Heart left ventricle (tissue), 16 donors: ENCODE results near the gene RFX7. TPM values are rescaled to one million over a fixed set of nuclear protein-coding genes. Genes with fewer than 3 reads are reported as not detected.
A peak's percentile ranks its signal among the peaks of the same experiment; 100 is the strongest.

Experiments
- ATAC-seq, 4 donors: fragments of 200-7000 bp; cut with Tn5 transposase; one replicate each; pipeline ENCODE4 v1.9.1; 2020 to 2022; ENCODE audit warnings: moderate library complexity in 4 of 4, mild to moderate bottlenecking in 3 of 4, moderate number of reproducible peaks in 1 of 4
- DNase-seq, 5 donors: peaks; one replicate each; pipeline ENCODE4 v3.0.0-alpha.2; 2020
- H3K27ac ChIP-seq, 12 donors: fragments of 200-600 bp; sonication (generic) in 4 of 12; one replicate each; pipeline versions ENCODE4 v1.5.0 to v1.8.0; 2016 to 2022; ENCODE audit warnings: mild to moderate bottlenecking in 2 of 12
- H3K27me3 ChIP-seq, 9 donors: fragments of 200-600 bp; sonication (generic) in 2 of 9; one replicate each; pipeline versions ENCODE4 v1.5.1 to v1.8.0; 2016 to 2022; ENCODE audit warnings: mild to moderate bottlenecking in 3 of 9
- H3K36me3 ChIP-seq, 9 donors: fragments of 200-600 bp; sonication (generic) in 2 of 9; one replicate each; pipeline versions ENCODE4 v1.5.0 to v1.8.0; 2018 to 2022; ENCODE audit warnings: mild to moderate bottlenecking in 2 of 9
- H3K4me1 ChIP-seq, 12 donors: fragments of 200-600 bp; sonication (generic) in 4 of 12; one replicate each; pipeline versions ENCODE4 v1.5.0 to v1.8.0; 2016 to 2022; ENCODE audit warnings: mild to moderate bottlenecking in 3 of 12
- H3K4me3 ChIP-seq, 12 donors: fragments of 200-600 bp; sonication (generic) in 4 of 12; one replicate each; pipeline versions ENCODE4 v1.5.0 to v1.8.0; 2017 to 2022; ENCODE audit warnings: mild to moderate bottlenecking in 9 of 12, moderate library complexity in 4 of 12
- H3K9me3 ChIP-seq, 12 donors: fragments of 200-600 bp; sonication (generic) in 4 of 12; one replicate each; pipeline versions ENCODE4 v1.5.0 to v1.8.0; 2016 to 2022; ENCODE audit warnings: mild to moderate bottlenecking in 1 of 12
- CTCF ChIP-seq, 12 donors: fragments of 200-600 bp; sonication (generic) in 4 of 12; IDR thresholded peaks; one replicate each; pipeline versions ENCODE4 v1.5.0 to v1.8.0; 2018 to 2022; ENCODE audit warnings: antibody characterized with exemption in 12 of 12, mild to moderate bottlenecking in 5 of 12
- POLR2A ChIP-seq, 2 donors: fragments of 450-650 bp; IDR thresholded peaks; one replicate each; pipeline ENCODE4 v1.6.1; 2017; ENCODE audit warnings: antibody characterized with exemption in 2 of 2, mild to moderate bottlenecking in 2 of 2, moderate library complexity in 2 of 2
- WGBS, 4 donors: extraction: QIAGEN DNeasy Blood & Tissue Kit in 2 of 4; methylation state at CpG; one replicate each; pipeline versions ENCODE4 v1.1.5 to v1.1.7; 2013 to 2018; 5-methylcytosine and 5-hydroxymethylcytosine counted together
- intact Hi-C, 10 donors: fragments of 100-400 bp; cut with DNase I; formaldehyde crosslinking; loops; one replicate each; pipeline versions ENCODE4 v1.11.1 to v1.14.2; 2022
- polyA plus RNA-seq, 2 donors: library from polyadenylated mRNA; stranded (reverse); fragments of 200-250 nt; gene quantifications; one replicate each; pipeline ENCODE4 v1.2.3, GENCODE V29; 2013
- total RNA-seq, 9 donors: library from RNA; depleted of rRNA in 2 of 9; stranded (reverse); fragments of >200 nt in 2 of 9; fragmentation: NEBNext Ultra II Directional in 3 of 9; extraction: Animal tissue kit (Norgen Biotek cat#: 25700) in 3 of 9; gene quantifications; one replicate each; pipeline versions ENCODE4 v1.1.0 to v1.2.4, GENCODE V29; 2016 to 2023
- donor health status: ischemic (EF 13 %, LVEDD 7.1; RV severe dilation, severe dysfunction).
- donor health status: healthy with polysubstance abuse.
- donor health status: DM: no; HTN: yes; CAD: no.
- donor health status: DM: no; HTN: no; CAD: no.
- donor health status: ischemic (EF 25% LVEDD 6.9; RV normal size, moderate dysfunction).
- donor health status: ischemic (EF 25% LVEDD 5.7; RV mildly dilated, moderate dysfunction).
- donor health status: healthy.
- donor health status: DM: yes; HTN: yes; CAD: no.
- donor health status: ischemic (EF 35%, LVEDD 5.7; RV mildly dilated, moderate dysfunction).
- donor health status: nonischemic (EF 11% LVEDD 7.7; RV severe dilation, severe dysfunction).
- donor health status: DM: yes; HTN: yes; CAD: no.
- donor health status: PGD.
- donor health status: ischemic (EF 29% LVEDD 5.4; RV normal size, mild dysfunction).
- donor health status: nonischemic (EF 23%, LVEDD 6.1; RV moderate dilation, normal function).

Gene RFX7
- total and polyA plus RNA-seq, 11 donors: 0.91 to 15.2 (median 7.6) TPM

GRCh38 chr15:56247266-56247665, 3.6 kb upstream of the RFX7 start:
- Histone ChIP-seq H3K36me3 (no peaks in the 10 kb centered on the region), H3K27me3 (no peaks in the 10 kb centered on the region), H3K27ac (no peak overlapping the region), H3K4me3 (no peak overlapping the region), H3K9me3 (no peaks in the 10 kb centered on the region), H3K4me1 (peaks cover 0 to 23% (median 12%) of the 10 kb centered on the region in 12 donors)
- intact Hi-C loops: loop anchor here in 9 of 10 donors (2.0 to 10.0 kb wide), 7 partner anchors 142 to 252 kb away; partner anchors contain the start of gene NEDD4 (in 3 of the 9)
- WGBS, 4 donors: 94 to 100% (median 97%) methylated on average over 2 of the region's 2 CpGs
- no peak for ATAC-seq
- no peak for DNase-seq
- TF ChIP-seq POLR2A (IDR thresholded peaks at IDR 0.05) (no peak), CTCF (IDR thresholded peaks at IDR 0.05) (no peak)

GRCh38 chr15:56245871-56246814, 2.5 kb upstream of the RFX7 start:
- H3K36me3 ChIP-seq: no peaks in the 10 kb centered on the region
- intact Hi-C loops: loop anchor here in 9 of 10 donors (2.0 to 10.0 kb wide), 8 partner anchors 141 to 253 kb away; partner anchors contain the start of gene NEDD4 (in 4 of the 9)
- no peaks in the 10 kb centered on the region for H3K27me3 ChIP-seq
- no peaks in the 10 kb centered on the region for H3K9me3 ChIP-seq
- 1 to 3% (median 2%) methylated on average over 15 of the region's 15 CpGs for WGBS, 4 donors
- H3K4me3 ChIP-seq: peak overlapping the region in 10 of 12 donors; percentile 7 to 79 (median 45)
- H3K4me1 ChIP-seq: peaks cover 0 to 34% (median 23%) of the 10 kb centered on the region in 12 donors
- DNase-seq (peak; percentile 87 to 94 (median 90)), ATAC-seq (peak; percentile 72 to 86 (median 83))
- no peak for TF ChIP-seq POLR2A (IDR thresholded peaks at IDR 0.05)
- TF ChIP-seq CTCF (IDR thresholded peaks at IDR 0.05): peak; percentile 98 to 100 (median 100)
- peak overlapping the region in 11 of 12 donors; percentile 1 to 94 (median 48) for H3K27ac ChIP-seq

- Histone ChIP-seq H3K27ac (peak overlapping the region; percentile 42 to 94 (median 81)), H3K9me3 (no peaks in the 10 kb centered on the region), H3K4me3 (peak overlapping the region in 10 of 12 donors; percentile 65 to 96 (median 80)), H3K27me3 (no peaks in the 10 kb centered on the region), H3K36me3 (no peaks in the 10 kb centered on the region), H3K4me1 (peaks cover 0 to 45% (median 25%) of the 10 kb centered on the region in 12 donors)
- peak in 2 of 4 donors; percentile 1 to 2 for ATAC-seq
- intact Hi-C loops: loop anchor here in 8 of 10 donors (2.0 to 10.0 kb wide), 11 partner anchors 140 to 1048 kb away; partner anchors contain the start of genes NEDD4 (in 6 of the 8) and RSL24D1 (in 1 of the 8)
- TF ChIP-seq CTCF (IDR thresholded peaks at IDR 0.05) (no peak), POLR2A (IDR thresholded peaks at IDR 0.05) (no peak)
- 65 to 74% (median 67%) methylated on average over 10 of the region's 10 CpGs for WGBS, 4 donors
- DNase-seq: peak in 4 of 5 donors; percentile 7 to 33 (median 24)
These were observed 1.3 kb upstream of the RFX7 start for GRCh38 chr15:56244811-56245576.
